Measurements from ENCODE around the gene ISG20. TPM values are rescaled to one million over a fixed set of nuclear protein-coding genes. Genes with fewer than 3 reads are reported as not detected.

The ISG20 gene
- total RNA-seq, 1 experiment from 2014 or later: 1.8 TPM

GRCh38 chr15:88651136-88651732, 12.4 kb downstream of the ISG20 start:
- ChIA-PET POLR2A (ENCODE audit: low non-redundant PET) (interaction anchor here (0.6 kb wide), 1 partner anchor 92 kb away, joined by 12 read pairs; no protein-coding TSS in a partner anchor), CTCF (no interaction called here)
- H3K36me3 ChIP-seq (ENCODE audit: insufficient read depth, low read length, poor library complexity, severe bottlenecking): no peaks in the 10 kb centered on the region
- H3K27ac ChIP-seq (ENCODE audit: low read depth, low read length, poor library complexity, severe bottlenecking): no peak overlapping the region
- H3K4me1 ChIP-seq (ENCODE audit: insufficient read depth, low read length, poor library complexity, severe bottlenecking): no peaks in the 10 kb centered on the region
- H3K27me3 ChIP-seq (replicated peaks; ENCODE audit: insufficient read depth, low read depth, low read length, poor library complexity): no peaks in the 10 kb centered on the region
- no peak overlapping the region for H3K4me3 ChIP-seq (ENCODE audit: low read depth, low read length, poor library complexity, severe bottlenecking)
- DNase-seq (ENCODE audit: low spot score): no peak
- BruUV-seq (replicated peaks): no TSS peak
- TF ChIP-seq EZH2 (IDR thresholded peaks at IDR 0.05; ENCODE audit: borderline replicate concordance, low read depth, low read length, poor library complexity, severe bottlenecking): no peak
- TF ChIP-seq, protein P1, sequence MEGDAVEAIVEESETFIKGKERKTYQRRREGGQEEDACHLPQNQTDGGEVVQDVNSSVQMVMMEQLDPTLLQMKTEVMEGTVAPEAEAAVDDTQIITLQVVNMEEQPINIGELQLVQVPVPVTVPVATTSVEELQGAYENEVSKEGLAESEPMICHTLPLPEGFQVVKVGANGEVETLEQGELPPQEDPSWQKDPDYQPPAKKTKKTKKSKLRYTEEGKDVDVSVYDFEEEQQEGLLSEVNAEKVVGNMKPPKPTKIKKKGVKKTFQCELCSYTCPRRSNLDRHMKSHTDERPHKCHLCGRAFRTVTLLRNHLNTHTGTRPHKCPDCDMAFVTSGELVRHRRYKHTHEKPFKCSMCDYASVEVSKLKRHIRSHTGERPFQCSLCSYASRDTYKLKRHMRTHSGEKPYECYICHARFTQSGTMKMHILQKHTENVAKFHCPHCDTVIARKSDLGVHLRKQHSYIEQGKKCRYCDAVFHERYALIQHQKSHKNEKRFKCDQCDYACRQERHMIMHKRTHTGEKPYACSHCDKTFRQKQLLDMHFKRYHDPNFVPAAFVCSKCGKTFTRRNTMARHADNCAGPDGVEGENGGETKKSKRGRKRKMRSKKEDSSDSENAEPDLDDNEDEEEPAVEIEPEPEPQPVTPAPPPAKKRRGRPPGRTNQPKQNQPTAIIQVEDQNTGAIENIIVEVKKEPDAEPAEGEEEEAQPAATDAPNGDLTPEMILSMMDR (conservative IDR thresholded peaks at IDR 0.05; ENCODE audit: low read depth, low read length): no peak
- intact Hi-C loops (cut with micrococcal nuclease; ENCODE audit: unreplicated experiment): loop anchor here (10.0 kb wide), 1 partner anchor 184 kb away; no protein-coding TSS in a partner anchor
- no peaks in the 10 kb centered on the region for H3K9me3 ChIP-seq (ENCODE audit: low read depth, low read length, poor library complexity, severe bottlenecking)

GRCh38 chr15:88651971-88652370, 13.2 kb downstream of the ISG20 start:
- H3K4me1 ChIP-seq (ENCODE audit: insufficient read depth, low read length, poor library complexity, severe bottlenecking): no peaks in the 10 kb centered on the region
- ChIA-PET CTCF (no interaction called here), POLR2A (ENCODE audit: low non-redundant PET) (no interaction called here)
- no peaks in the 10 kb centered on the region for H3K9me3 ChIP-seq (ENCODE audit: low read depth, low read length, poor library complexity, severe bottlenecking)
- no peaks in the 10 kb centered on the region for H3K27me3 ChIP-seq (replicated peaks; ENCODE audit: insufficient read depth, low read depth, low read length, poor library complexity)
- H3K27ac ChIP-seq (ENCODE audit: low read depth, low read length, poor library complexity, severe bottlenecking): no peak overlapping the region
- H3K4me3 ChIP-seq (ENCODE audit: low read depth, low read length, poor library complexity, severe bottlenecking): no peak overlapping the region
- intact Hi-C loops (cut with micrococcal nuclease; ENCODE audit: unreplicated experiment): loop anchor here (10.0 kb wide), 1 partner anchor 183 kb away; no protein-coding TSS in a partner anchor
- TF ChIP-seq EZH2 (IDR thresholded peaks at IDR 0.05; ENCODE audit: borderline replicate concordance, low read depth, low read length, poor library complexity, severe bottlenecking): no peak
- TF ChIP-seq, protein P1 (conservative IDR thresholded peaks at IDR 0.05; ENCODE audit: low read depth, low read length): no peak
- BruUV-seq (replicated peaks): no TSS peak
- H3K36me3 ChIP-seq (ENCODE audit: insufficient read depth, low read length, poor library complexity, severe bottlenecking): no peaks in the 10 kb centered on the region
- no peak for DNase-seq (ENCODE audit: low spot score)

DNA sequence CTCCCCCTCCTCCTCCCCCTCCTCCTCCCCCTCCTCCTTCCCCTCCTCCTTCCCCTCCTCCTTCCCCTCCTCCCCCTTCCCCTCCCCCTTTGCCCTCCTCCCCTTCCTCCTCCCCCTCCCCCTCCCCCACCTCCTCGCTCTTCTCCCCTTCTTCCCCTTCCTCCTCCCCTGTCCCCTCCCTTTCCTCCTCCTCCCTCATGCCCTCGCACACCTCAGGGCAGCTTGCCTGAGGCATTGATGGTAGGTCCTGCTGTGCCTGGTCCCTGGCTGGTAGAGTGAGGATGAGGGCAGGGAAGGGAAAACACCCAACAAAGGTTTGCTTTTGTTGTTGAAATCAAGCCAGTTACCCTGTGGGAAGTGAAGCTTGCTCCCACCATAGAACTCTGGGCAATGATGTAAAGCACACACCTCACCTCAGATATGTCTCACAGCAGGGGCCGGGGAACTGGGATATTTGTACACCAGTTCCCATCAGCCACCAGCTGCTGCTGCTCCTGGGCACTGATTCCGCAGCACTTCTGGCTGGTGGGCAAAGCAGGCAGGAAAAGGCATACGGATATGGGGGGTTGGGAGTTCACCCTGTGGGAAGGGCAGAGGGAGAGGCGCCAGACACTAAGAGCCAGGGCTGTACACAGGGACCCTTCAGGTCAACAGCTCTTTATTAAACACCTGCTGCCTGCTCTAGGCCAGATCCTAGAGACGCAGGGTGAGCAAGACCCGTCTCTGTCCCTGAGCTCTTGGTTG, 13.8 kb downstream of the ISG20 start:
- Histone ChIP-seq H3K36me3 (ENCODE audit: insufficient read depth, low read length, poor library complexity, severe bottlenecking) (no peaks in the 10 kb centered on the region), H3K4me1 (ENCODE audit: insufficient read depth, low read length, poor library complexity, severe bottlenecking) (no peaks in the 10 kb centered on the region), H3K27ac (ENCODE audit: low read depth, low read length, poor library complexity, severe bottlenecking) (no peak overlapping the region), H3K9me3 (ENCODE audit: low read depth, low read length, poor library complexity, severe bottlenecking) (no peaks in the 10 kb centered on the region), H3K27me3 (replicated peaks; ENCODE audit: insufficient read depth, low read depth, low read length, poor library complexity) (no peaks in the 10 kb centered on the region), H3K4me3 (ENCODE audit: low read depth, low read length, poor library complexity, severe bottlenecking) (no peak overlapping the region)
- TF ChIP-seq EZH2 (IDR thresholded peaks at IDR 0.05; ENCODE audit: borderline replicate concordance, low read depth, low read length, poor library complexity, severe bottlenecking): no peak
- TF ChIP-seq, protein P1 (conservative IDR thresholded peaks at IDR 0.05; ENCODE audit: low read depth, low read length): no peak
- POLR2A ChIA-PET (ENCODE audit: low non-redundant PET): no interaction called here
- intact Hi-C loops (cut with micrococcal nuclease; ENCODE audit: unreplicated experiment): loop anchor here (10.0 kb wide), 1 partner anchor 182 kb away; no protein-coding TSS in a partner anchor
- no peak for DNase-seq (ENCODE audit: low spot score)
- CTCF ChIA-PET: no interaction called here
- BruUV-seq (replicated peaks): no TSS peak
